Measurements from ENCODE around the gene MMP7. TPM values are rescaled to one million over a fixed set of nuclear protein-coding genes. Genes with fewer than 3 reads are reported as not detected.

Gene MMP7
- total RNA-seq, 1 donor from 2014 or later = not detected

DNA sequence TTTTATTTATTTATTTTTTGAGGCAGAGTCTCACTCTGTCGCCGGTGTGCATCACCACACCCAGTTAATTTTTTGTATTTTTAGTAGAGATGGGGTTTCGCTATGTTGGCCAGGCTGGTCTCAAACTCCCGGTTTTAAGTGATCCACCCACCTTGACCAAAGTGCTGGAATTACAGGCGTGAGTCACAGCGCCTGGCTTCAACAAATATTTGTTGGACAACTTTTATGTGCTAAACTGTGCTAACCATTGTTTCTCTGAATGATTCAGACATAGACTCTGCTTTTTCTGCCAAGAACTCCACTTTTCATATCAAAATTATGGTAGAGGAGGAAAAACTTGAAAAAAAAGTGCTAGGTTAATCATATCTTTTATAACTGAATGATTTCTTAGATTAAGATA, 36.3 kb downstream of the MMP7 start:
- H3K4me1 Mint-ChIP-seq (ENCODE audit: low read depth, unreplicated experiment) = peaks cover 2% of the 10 kb centered on the region
- no peak overlapping the region for H3K4me3 Mint-ChIP-seq (ENCODE audit: unreplicated experiment)
- no peaks in the 10 kb centered on the region for H3K27me3 Mint-ChIP-seq (ENCODE audit: unreplicated experiment)
- no peaks in the 10 kb centered on the region for H3K36me3 Mint-ChIP-seq (ENCODE audit: unreplicated experiment)
- TF ChIP-seq, protein P1, sequence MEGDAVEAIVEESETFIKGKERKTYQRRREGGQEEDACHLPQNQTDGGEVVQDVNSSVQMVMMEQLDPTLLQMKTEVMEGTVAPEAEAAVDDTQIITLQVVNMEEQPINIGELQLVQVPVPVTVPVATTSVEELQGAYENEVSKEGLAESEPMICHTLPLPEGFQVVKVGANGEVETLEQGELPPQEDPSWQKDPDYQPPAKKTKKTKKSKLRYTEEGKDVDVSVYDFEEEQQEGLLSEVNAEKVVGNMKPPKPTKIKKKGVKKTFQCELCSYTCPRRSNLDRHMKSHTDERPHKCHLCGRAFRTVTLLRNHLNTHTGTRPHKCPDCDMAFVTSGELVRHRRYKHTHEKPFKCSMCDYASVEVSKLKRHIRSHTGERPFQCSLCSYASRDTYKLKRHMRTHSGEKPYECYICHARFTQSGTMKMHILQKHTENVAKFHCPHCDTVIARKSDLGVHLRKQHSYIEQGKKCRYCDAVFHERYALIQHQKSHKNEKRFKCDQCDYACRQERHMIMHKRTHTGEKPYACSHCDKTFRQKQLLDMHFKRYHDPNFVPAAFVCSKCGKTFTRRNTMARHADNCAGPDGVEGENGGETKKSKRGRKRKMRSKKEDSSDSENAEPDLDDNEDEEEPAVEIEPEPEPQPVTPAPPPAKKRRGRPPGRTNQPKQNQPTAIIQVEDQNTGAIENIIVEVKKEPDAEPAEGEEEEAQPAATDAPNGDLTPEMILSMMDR (IDR thresholded peaks at IDR 0.05; ENCODE audit: partially characterized antibody, unreplicated experiment) = no peak
- H3K9me3 Mint-ChIP-seq (ENCODE audit: unreplicated experiment) = no peaks in the 10 kb centered on the region
- no peak overlapping the region for H3K27ac Mint-ChIP-seq (ENCODE audit: unreplicated experiment)
- no peak for DNase-seq

DNA sequence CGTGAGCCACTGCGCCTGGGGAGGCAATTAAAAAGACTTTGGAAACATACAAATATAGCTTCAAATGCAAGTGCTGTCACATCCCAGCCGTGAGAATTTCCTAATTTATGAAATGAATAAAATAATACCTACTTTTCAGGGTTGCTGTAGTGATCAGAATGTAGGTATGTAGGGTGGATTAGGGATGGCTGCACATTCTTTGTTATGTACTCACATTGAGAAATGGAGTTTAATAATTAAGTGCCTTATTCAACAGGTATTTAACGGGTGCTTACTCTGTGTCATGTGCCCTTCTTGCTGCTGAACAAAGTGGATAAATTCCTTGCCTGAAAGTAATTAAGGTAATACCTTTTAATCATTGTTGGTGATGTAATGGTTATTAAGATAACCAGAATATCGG, 37.0 kb downstream of the MMP7 start:
- TF ChIP-seq, protein P1 (IDR thresholded peaks at IDR 0.05; ENCODE audit: partially characterized antibody, unreplicated experiment) = no peak
- Mint-ChIP-seq H3K27me3 (ENCODE audit: unreplicated experiment) (no peaks in the 10 kb centered on the region), H3K36me3 (ENCODE audit: unreplicated experiment) (no peaks in the 10 kb centered on the region), H3K9me3 (ENCODE audit: unreplicated experiment) (no peaks in the 10 kb centered on the region), H3K4me1 (ENCODE audit: low read depth, unreplicated experiment) (peaks cover 2% of the 10 kb centered on the region), H3K27ac (ENCODE audit: unreplicated experiment) (no peak overlapping the region), H3K4me3 (ENCODE audit: unreplicated experiment) (no peak overlapping the region)
- DNase-seq = no peak

DNA sequence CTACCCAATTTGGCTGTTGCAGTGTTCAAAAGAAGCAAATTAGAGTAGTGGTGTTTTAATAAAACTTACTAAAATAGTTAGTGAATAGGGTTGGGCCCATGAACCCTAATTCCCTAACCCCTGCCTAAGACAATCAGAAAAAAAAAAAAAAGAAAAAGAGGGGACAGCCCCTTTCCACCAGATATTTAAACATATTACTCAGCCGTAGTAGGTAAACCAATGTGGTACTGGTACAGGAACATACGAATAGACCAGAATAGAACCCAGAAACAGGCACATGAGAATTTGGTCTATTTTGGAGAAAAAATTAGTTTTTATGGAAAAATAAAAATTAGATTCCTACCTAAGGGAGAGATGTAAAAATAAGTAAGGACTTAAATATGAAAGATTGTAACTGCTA, 38.6 kb downstream of the MMP7 start:
- Mint-ChIP-seq H3K4me3 (ENCODE audit: unreplicated experiment) (no peak overlapping the region), H3K36me3 (ENCODE audit: unreplicated experiment) (no peaks in the 10 kb centered on the region), H3K27me3 (ENCODE audit: unreplicated experiment) (no peaks in the 10 kb centered on the region), H3K9me3 (ENCODE audit: unreplicated experiment) (no peaks in the 10 kb centered on the region), H3K4me1 (ENCODE audit: low read depth, unreplicated experiment) (peaks cover 2% of the 10 kb centered on the region), H3K27ac (ENCODE audit: unreplicated experiment) (no peak overlapping the region)
- TF ChIP-seq, protein P1 (IDR thresholded peaks at IDR 0.05; ENCODE audit: partially characterized antibody, unreplicated experiment) = no peak
- DNase-seq = no peak

DNA sequence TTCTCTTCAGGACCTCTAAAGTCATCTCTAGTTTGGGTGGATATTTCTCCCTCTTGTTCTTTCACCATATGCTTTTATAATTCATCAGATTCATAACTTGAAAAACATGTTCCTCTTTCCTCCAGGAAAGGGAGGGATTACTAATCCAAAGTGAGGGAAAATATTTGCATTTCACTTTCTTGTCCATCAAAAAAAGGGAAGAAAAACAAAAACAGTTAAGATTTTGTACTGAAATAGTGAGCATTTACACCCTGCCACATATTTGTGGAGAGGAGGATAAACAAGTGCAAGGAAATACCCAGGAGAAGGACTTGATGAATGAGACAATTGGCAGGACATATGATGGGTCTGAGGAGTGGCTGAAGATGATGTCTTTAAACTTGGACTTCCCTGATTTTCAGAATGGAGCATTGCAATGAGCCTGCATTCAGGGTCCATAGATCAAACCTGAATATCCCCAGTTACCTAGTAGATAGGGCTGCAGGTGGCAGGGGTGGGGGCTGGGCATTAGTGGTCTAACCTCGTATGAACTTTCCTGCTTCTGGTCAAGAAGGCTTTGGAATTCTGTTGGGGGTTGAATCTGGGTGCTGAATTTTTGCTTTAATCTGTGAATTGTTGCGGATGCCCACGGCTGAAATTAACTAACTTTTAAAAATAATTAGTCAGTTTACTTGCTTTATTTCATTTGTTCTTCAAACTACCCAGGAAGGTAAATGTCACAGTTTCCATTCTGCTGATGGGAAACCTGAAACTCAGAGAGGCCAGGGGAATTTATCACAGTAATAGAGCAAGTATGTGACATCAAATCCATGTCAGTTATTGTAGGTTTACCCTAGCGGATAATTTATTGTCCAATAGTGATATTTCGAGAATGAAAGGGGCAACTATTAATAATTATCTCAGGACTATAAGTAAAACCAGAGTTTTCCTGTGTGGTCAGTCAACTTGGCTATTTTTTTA, 41.1 kb downstream of the MMP7 start:
- TF ChIP-seq, protein P1 (IDR thresholded peaks at IDR 0.05; ENCODE audit: partially characterized antibody, unreplicated experiment) = no peak
- no peaks in the 10 kb centered on the region for H3K9me3 Mint-ChIP-seq (ENCODE audit: unreplicated experiment)
- H3K4me1 Mint-ChIP-seq (ENCODE audit: low read depth, unreplicated experiment) = no peaks in the 10 kb centered on the region
- H3K4me3 Mint-ChIP-seq (ENCODE audit: unreplicated experiment) = no peak overlapping the region
- H3K36me3 Mint-ChIP-seq (ENCODE audit: unreplicated experiment) = no peaks in the 10 kb centered on the region
- DNase-seq = no peak
- H3K27me3 Mint-ChIP-seq (ENCODE audit: unreplicated experiment) = no peaks in the 10 kb centered on the region
- H3K27ac Mint-ChIP-seq (ENCODE audit: unreplicated experiment) = no peak overlapping the region

DNA sequence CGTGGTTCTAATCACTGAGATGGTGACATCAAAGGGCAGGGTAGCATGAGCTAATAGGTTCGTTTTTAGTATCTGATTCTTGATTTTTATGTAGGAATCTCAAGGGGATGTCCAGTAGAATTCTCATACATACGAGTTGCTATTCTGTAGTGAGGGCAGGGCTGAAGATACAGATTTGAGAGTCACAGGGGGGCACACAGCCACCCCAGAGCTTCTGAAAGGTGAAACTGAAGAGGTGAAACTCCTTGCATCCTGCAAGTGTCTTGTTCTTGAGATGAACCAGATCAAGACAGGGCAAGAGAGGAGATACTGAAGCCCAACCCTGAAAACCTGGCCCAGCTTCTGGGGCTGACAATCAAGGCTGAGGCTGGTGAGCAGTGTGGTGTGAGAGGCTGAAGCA, 42.3 kb downstream of the MMP7 start:
- H3K27me3 Mint-ChIP-seq (ENCODE audit: unreplicated experiment) = no peaks in the 10 kb centered on the region
- no peak overlapping the region for H3K4me3 Mint-ChIP-seq (ENCODE audit: unreplicated experiment)
- no peaks in the 10 kb centered on the region for H3K36me3 Mint-ChIP-seq (ENCODE audit: unreplicated experiment)
- DNase-seq = no peak
- H3K9me3 Mint-ChIP-seq (ENCODE audit: unreplicated experiment) = no peaks in the 10 kb centered on the region
- no peak overlapping the region for H3K27ac Mint-ChIP-seq (ENCODE audit: unreplicated experiment)
- no peaks in the 10 kb centered on the region for H3K4me1 Mint-ChIP-seq (ENCODE audit: low read depth, unreplicated experiment)
- TF ChIP-seq, protein P1 (IDR thresholded peaks at IDR 0.05; ENCODE audit: partially characterized antibody, unreplicated experiment) = no peak

Data from glutamatergic neuron (in vitro differentiated cells).